ENCODE results near the gene C8B.

C8B gene

DNA sequence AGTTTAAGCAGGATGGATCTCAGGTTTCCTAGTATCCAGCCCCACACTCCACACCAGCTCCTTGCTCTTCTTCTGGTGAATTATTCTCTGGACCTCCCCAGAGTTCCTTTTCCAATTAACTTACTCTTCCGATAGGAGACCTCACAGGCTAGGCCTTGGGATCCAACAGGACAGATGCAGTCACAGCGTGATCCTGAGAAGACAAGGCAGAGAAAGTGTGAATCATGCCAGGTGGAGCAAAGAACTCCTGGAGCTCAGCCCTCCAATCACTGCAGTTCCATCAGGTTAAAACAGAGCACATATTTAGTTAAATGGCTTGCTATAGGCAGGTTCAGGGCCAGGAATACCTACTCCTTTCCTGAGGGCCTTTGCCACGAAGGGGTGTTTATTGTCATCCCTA, 34.1 kb downstream of the C8B start:
- no peak overlapping the region for H3K27ac ChIP-seq (ENCODE audit: low read depth, low read length)
- H3K27me3 ChIP-seq (ENCODE audit: insufficient read depth, low read length): no peaks in the 10 kb centered on the region
- no peaks in the 10 kb centered on the region for H3K4me1 ChIP-seq (ENCODE audit: control insufficient read depth, insufficient read depth, low read length, unreplicated experiment)
- H3K79me2 ChIP-seq (ENCODE audit: control insufficient read depth, insufficient read depth, low read length, unreplicated experiment): no peaks in the 10 kb centered on the region
- no peak overlapping the region for H3K4me3 ChIP-seq (ENCODE audit: low read depth, low read length)
- H3K36me3 ChIP-seq (ENCODE audit: insufficient read depth, low read length): no peaks in the 10 kb centered on the region
- H2AFZ ChIP-seq (ENCODE audit: low read length, unreplicated experiment): no peak overlapping the region

DNA sequence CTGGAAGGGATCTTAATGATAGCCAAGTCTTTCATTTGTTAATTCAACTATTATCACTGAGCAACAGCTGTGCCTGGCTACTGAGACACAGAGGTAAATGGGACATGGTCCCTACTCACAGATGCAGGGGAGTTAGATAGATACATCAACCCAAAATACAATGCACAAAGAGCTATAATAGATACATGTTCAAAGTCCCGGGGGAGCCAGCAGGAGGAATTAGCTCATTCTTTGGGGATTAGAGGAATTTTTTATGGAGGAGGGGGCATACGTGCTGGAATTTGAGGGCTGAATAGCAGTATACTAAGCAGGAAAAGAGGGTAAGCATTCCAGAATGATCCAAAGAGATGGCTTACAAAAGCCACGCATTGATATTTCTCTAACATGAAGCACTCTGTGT, 34.6 kb downstream of the C8B start:
- Histone ChIP-seq H2AFZ (ENCODE audit: low read length, unreplicated experiment) (no peak overlapping the region), H3K79me2 (ENCODE audit: control insufficient read depth, insufficient read depth, low read length, unreplicated experiment) (no peaks in the 10 kb centered on the region), H3K4me1 (ENCODE audit: control insufficient read depth, insufficient read depth, low read length, unreplicated experiment) (no peaks in the 10 kb centered on the region), H3K27me3 (ENCODE audit: insufficient read depth, low read length) (no peaks in the 10 kb centered on the region), H3K4me3 (ENCODE audit: low read depth, low read length) (no peak overlapping the region), H3K27ac (ENCODE audit: low read depth, low read length) (no peak overlapping the region), H3K36me3 (ENCODE audit: insufficient read depth, low read length) (no peaks in the 10 kb centered on the region)

DNA sequence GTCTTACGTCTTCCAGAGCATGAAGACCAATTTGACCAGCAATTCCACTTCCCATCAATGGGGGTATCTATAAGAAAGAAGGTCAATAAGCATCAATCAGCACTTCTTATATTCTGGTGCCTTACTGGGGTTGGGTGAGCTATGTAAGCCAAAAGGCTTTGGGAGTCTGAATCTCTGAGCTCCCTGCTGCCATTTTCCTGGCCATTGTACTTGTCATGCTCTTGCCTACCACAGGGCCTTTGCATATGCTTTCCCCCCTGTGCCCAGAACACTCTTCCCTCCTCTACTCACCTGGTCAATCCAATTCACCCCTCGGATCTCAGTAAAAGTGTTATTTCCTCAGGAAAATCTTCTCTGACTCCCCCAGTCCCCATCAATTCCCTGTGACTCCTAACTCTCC, 36.3 kb downstream of the C8B start:
- Histone ChIP-seq H2AFZ (ENCODE audit: low read length, unreplicated experiment) (no peak overlapping the region), H3K27ac (ENCODE audit: low read depth, low read length) (no peak overlapping the region), H3K36me3 (ENCODE audit: insufficient read depth, low read length) (no peaks in the 10 kb centered on the region), H3K4me1 (ENCODE audit: control insufficient read depth, insufficient read depth, low read length, unreplicated experiment) (no peaks in the 10 kb centered on the region), H3K4me3 (ENCODE audit: low read depth, low read length) (no peak overlapping the region), H3K27me3 (ENCODE audit: insufficient read depth, low read length) (no peaks in the 10 kb centered on the region), H3K79me2 (ENCODE audit: control insufficient read depth, insufficient read depth, low read length, unreplicated experiment) (no peaks in the 10 kb centered on the region)

DNA sequence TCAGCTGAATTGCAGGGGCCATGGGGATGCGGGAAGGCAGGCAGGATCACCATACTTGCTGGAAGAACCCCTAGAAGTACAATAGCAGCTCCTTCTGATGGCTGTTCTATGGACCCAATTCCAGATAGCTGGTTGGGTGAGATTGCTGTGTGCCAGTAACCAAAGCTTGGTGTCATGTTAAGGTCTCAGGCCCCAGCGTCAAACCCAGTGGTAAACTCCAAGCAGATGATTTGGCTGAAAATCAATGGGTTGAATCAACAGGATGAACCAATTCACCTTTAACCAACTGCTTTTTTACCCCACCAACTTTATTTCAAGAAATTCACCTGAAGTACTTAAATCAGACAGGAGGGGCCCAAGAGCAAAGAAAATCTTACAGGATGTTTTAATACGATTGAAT, 37.8 kb downstream of the C8B start:
- Histone ChIP-seq H3K4me3 (ENCODE audit: low read depth, low read length) (no peak overlapping the region), H2AFZ (ENCODE audit: low read length, unreplicated experiment) (no peak overlapping the region), H3K27me3 (ENCODE audit: insufficient read depth, low read length) (no peaks in the 10 kb centered on the region), H3K36me3 (ENCODE audit: insufficient read depth, low read length) (no peaks in the 10 kb centered on the region), H3K79me2 (ENCODE audit: control insufficient read depth, insufficient read depth, low read length, unreplicated experiment) (no peaks in the 10 kb centered on the region), H3K27ac (ENCODE audit: low read depth, low read length) (no peak overlapping the region), H3K4me1 (ENCODE audit: control insufficient read depth, insufficient read depth, low read length, unreplicated experiment) (no peaks in the 10 kb centered on the region)

DNA sequence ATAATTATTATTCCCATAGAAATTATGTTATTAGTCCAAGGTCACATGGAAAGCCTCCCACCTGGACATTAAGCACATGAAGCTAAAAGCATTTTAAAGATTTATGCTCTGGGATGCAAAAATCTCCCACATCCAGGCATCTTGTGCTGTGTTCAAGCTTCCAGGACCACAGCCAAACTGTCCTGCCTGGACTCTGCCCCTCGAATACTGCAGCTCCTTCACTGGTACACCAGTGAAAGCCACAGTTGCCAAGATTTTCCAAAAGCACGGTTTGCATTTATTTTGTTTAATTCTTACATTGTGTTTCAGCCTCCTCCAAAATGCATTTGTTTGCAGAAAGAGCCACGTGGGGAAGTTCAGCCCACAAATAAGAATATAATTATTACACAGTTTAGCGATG, 38.6 kb downstream of the C8B start:
- H3K4me3 ChIP-seq (ENCODE audit: low read depth, low read length): no peak overlapping the region
- H3K27ac ChIP-seq (ENCODE audit: low read depth, low read length): no peak overlapping the region
- H3K79me2 ChIP-seq (ENCODE audit: control insufficient read depth, insufficient read depth, low read length, unreplicated experiment): no peaks in the 10 kb centered on the region
- H3K27me3 ChIP-seq (ENCODE audit: insufficient read depth, low read length): no peaks in the 10 kb centered on the region
- H3K4me1 ChIP-seq (ENCODE audit: control insufficient read depth, insufficient read depth, low read length, unreplicated experiment): no peaks in the 10 kb centered on the region
- no peaks in the 10 kb centered on the region for H3K36me3 ChIP-seq (ENCODE audit: insufficient read depth, low read length)
- no peak overlapping the region for H2AFZ ChIP-seq (ENCODE audit: low read length, unreplicated experiment)

DNA sequence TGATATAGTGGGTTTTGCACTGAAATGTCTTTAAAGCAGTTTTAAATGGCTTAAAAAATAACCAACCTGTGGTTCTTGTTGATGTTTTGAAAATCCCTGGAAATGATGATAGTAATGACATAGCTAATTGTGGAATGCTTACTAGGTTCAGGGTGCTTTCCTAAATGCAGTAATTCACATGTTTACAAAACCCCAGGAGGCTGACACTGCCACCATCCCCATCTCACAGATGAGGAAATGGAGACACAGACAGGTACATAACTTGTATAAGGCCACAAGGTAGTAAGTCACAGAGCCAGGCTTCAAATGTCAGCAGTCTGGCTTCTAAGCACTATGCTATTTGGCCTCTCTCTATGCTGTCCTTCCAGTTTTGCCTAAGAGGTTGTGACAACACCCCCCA, 40.6 kb downstream of the C8B start:
- H3K79me2 ChIP-seq (ENCODE audit: control insufficient read depth, insufficient read depth, low read length, unreplicated experiment): no peaks in the 10 kb centered on the region
- H3K27ac ChIP-seq (ENCODE audit: low read depth, low read length): no peak overlapping the region
- H3K27me3 ChIP-seq (ENCODE audit: insufficient read depth, low read length): no peaks in the 10 kb centered on the region
- no peak overlapping the region for H3K4me3 ChIP-seq (ENCODE audit: low read depth, low read length)
- H3K36me3 ChIP-seq (ENCODE audit: insufficient read depth, low read length): no peaks in the 10 kb centered on the region
- H2AFZ ChIP-seq (ENCODE audit: low read length, unreplicated experiment): no peak overlapping the region
- H3K4me1 ChIP-seq (ENCODE audit: control insufficient read depth, insufficient read depth, low read length, unreplicated experiment): no peaks in the 10 kb centered on the region

DNA sequence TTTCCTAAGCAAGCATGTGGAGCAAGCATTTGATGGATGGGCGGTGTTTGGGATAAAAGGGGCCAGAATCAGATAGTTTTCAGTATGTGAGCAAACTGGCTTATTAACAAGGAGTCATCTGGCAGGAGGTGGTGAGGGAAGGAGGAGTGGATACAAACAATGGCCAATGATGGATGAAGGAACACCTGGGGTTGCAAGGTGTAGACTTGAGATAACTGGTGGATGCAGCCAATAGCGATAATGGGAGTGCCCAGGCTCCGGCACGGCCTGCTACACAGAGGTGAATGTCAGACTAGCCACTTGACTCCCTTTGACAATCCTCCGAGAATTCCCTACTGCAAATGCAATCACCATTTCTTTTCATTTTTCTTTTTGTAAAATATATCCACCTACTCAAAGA, 41.7 kb downstream of the C8B start:
- Histone ChIP-seq H2AFZ (ENCODE audit: low read length, unreplicated experiment) (no peak overlapping the region), H3K27ac (ENCODE audit: low read depth, low read length) (no peak overlapping the region), H3K27me3 (ENCODE audit: insufficient read depth, low read length) (no peaks in the 10 kb centered on the region), H3K79me2 (ENCODE audit: control insufficient read depth, insufficient read depth, low read length, unreplicated experiment) (no peaks in the 10 kb centered on the region), H3K4me1 (ENCODE audit: control insufficient read depth, insufficient read depth, low read length, unreplicated experiment) (no peaks in the 10 kb centered on the region), H3K4me3 (ENCODE audit: low read depth, low read length) (no peak overlapping the region), H3K36me3 (ENCODE audit: insufficient read depth, low read length) (no peaks in the 10 kb centered on the region)

DNA sequence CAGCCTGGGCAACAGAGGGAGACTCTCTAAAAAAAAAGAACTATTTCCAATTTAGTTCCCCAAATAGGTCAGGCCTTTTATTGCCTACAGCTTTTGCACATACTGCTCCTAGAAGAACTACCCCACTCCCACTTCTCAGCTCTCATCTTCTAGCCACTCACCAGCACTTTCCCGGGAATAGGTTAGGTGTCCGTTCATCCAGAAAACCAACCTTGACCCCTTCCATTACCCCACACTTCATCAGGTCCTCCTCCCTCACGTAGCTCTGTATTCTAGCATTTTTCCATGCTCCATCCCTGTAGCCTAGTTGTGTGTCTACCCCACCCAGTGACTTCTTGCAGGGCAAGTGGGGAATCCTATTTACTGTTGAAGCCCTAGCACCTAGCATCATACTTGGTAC, 42.6 kb downstream of the C8B start:
- Histone ChIP-seq H3K27ac (ENCODE audit: low read depth, low read length) (no peak overlapping the region), H2AFZ (ENCODE audit: low read length, unreplicated experiment) (no peak overlapping the region), H3K4me3 (ENCODE audit: low read depth, low read length) (no peak overlapping the region), H3K27me3 (ENCODE audit: insufficient read depth, low read length) (no peaks in the 10 kb centered on the region), H3K4me1 (ENCODE audit: control insufficient read depth, insufficient read depth, low read length, unreplicated experiment) (no peaks in the 10 kb centered on the region), H3K36me3 (ENCODE audit: insufficient read depth, low read length) (no peaks in the 10 kb centered on the region), H3K79me2 (ENCODE audit: control insufficient read depth, insufficient read depth, low read length, unreplicated experiment) (no peaks in the 10 kb centered on the region)

DNA sequence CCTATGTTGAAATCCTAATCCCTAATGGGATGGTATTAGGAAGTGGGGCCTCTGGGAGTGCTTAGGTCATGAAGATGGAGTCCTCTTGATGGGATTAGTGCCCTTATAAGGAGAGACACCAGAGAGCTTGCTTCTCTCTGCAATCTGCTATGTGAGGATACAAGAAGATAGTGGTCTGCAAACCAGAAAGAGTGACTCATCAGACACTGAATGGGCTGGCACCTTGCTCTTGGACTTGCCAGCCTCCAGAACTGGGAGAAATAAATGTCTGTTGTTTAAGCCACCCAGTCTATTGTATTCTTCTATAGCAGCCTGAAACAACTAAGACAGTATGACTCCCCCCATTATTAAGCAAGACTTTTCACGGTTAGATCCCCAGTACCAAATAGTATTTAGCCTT, 43.3 kb downstream of the C8B start:
- H3K27me3 ChIP-seq (ENCODE audit: insufficient read depth, low read length): no peaks in the 10 kb centered on the region
- no peaks in the 10 kb centered on the region for H3K79me2 ChIP-seq (ENCODE audit: control insufficient read depth, insufficient read depth, low read length, unreplicated experiment)
- H3K36me3 ChIP-seq (ENCODE audit: insufficient read depth, low read length): no peaks in the 10 kb centered on the region
- no peaks in the 10 kb centered on the region for H3K4me1 ChIP-seq (ENCODE audit: control insufficient read depth, insufficient read depth, low read length, unreplicated experiment)
- H3K27ac ChIP-seq (ENCODE audit: low read depth, low read length): no peak overlapping the region
- H2AFZ ChIP-seq (ENCODE audit: low read length, unreplicated experiment): no peak overlapping the region
- no peak overlapping the region for H3K4me3 ChIP-seq (ENCODE audit: low read depth, low read length)

DNA sequence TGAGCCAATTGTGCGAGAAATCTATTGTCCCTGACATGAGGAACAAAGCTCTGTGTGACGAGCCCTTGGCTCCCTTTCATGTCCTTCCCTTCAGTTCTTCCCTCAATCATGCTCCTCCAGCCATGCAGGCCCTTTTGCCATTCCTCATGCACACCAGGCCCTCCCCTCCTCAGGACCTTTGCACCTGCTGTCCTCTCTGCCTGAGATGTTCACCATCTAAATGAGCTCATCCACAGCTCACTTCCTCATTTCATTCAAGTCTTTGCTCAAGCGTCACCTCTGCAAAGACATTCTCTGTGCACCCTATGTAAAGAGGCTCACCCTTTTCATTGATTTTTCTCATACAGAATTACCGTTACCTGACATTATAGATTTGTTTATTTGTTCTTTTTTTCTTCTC, 43.7 kb downstream of the C8B start:
- Histone ChIP-seq H3K4me1 (ENCODE audit: control insufficient read depth, insufficient read depth, low read length, unreplicated experiment) (no peaks in the 10 kb centered on the region), H3K79me2 (ENCODE audit: control insufficient read depth, insufficient read depth, low read length, unreplicated experiment) (no peaks in the 10 kb centered on the region), H3K27me3 (ENCODE audit: insufficient read depth, low read length) (no peaks in the 10 kb centered on the region), H3K36me3 (ENCODE audit: insufficient read depth, low read length) (no peaks in the 10 kb centered on the region), H3K27ac (ENCODE audit: low read depth, low read length) (no peak overlapping the region), H3K4me3 (ENCODE audit: low read depth, low read length) (no peak overlapping the region), H2AFZ (ENCODE audit: low read length, unreplicated experiment) (no peak overlapping the region)

DNA sequence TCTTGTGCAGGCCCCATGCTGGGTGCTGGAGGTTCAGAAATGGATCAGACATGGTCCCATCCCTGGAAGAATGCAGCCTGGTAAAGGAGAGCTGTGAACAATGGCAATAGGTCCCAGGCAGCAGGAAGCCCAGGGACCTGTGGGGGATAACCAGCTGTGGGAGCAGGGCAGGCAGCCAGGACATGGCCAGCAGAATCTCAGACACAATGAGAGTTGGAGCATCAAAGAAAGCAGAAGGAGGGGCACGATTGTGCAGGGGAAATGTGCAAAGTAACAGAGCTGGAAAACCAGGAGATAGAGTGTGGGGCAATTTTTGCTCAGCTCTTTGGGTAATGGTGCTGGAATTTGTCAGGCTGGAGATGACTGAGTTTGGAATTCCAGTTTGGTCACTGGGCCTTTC, 44.3 kb downstream of the C8B start:
- no peaks in the 10 kb centered on the region for H3K79me2 ChIP-seq (ENCODE audit: control insufficient read depth, insufficient read depth, low read length, unreplicated experiment)
- no peak overlapping the region for H2AFZ ChIP-seq (ENCODE audit: low read length, unreplicated experiment)
- H3K4me1 ChIP-seq (ENCODE audit: control insufficient read depth, insufficient read depth, low read length, unreplicated experiment): no peaks in the 10 kb centered on the region
- H3K4me3 ChIP-seq (ENCODE audit: low read depth, low read length): no peak overlapping the region
- H3K27me3 ChIP-seq (ENCODE audit: insufficient read depth, low read length): no peaks in the 10 kb centered on the region
- no peaks in the 10 kb centered on the region for H3K36me3 ChIP-seq (ENCODE audit: insufficient read depth, low read length)
- H3K27ac ChIP-seq (ENCODE audit: low read depth, low read length): no peak overlapping the region

DNA sequence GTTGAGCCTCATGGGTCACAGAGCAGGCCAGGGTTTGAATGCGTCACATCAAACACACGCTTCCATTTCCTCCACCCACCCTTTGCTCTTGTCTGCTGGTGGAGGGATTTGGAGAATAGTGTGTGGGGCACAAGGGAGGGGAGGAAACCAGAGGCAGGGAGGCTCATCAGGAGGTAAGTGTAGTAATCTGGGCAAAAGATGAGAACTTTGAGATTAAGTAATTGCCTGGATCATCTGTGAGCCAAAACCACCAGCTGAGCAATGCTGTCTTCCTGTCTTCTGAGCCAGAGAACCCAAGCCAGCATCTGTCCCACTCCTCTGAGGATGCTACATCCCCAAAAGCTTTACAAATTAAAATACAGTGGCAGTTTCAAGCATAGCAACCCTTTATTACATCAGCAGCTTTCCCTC, 45.2 kb downstream of the C8B start:
- Histone ChIP-seq H3K79me2 (ENCODE audit: control insufficient read depth, insufficient read depth, low read length, unreplicated experiment) (no peaks in the 10 kb centered on the region), H2AFZ (ENCODE audit: low read length, unreplicated experiment) (no peak overlapping the region), H3K4me1 (ENCODE audit: control insufficient read depth, insufficient read depth, low read length, unreplicated experiment) (no peaks in the 10 kb centered on the region), H3K27me3 (ENCODE audit: insufficient read depth, low read length) (no peaks in the 10 kb centered on the region), H3K36me3 (ENCODE audit: insufficient read depth, low read length) (no peaks in the 10 kb centered on the region), H3K4me3 (ENCODE audit: low read depth, low read length) (no peak overlapping the region), H3K27ac (ENCODE audit: low read depth, low read length) (no peak overlapping the region)
